ENCODE data around the gene CRIM1. TPM values are rescaled to one million over a fixed set of nuclear protein-coding genes. Genes with fewer than 3 reads are reported as not detected.
A peak's percentile ranks its signal among the peaks of the same experiment; 100 is the strongest.

Gene CRIM1
- total RNA-seq, 1 experiment from 2014 or later, result 27.6 TPM

DNA sequence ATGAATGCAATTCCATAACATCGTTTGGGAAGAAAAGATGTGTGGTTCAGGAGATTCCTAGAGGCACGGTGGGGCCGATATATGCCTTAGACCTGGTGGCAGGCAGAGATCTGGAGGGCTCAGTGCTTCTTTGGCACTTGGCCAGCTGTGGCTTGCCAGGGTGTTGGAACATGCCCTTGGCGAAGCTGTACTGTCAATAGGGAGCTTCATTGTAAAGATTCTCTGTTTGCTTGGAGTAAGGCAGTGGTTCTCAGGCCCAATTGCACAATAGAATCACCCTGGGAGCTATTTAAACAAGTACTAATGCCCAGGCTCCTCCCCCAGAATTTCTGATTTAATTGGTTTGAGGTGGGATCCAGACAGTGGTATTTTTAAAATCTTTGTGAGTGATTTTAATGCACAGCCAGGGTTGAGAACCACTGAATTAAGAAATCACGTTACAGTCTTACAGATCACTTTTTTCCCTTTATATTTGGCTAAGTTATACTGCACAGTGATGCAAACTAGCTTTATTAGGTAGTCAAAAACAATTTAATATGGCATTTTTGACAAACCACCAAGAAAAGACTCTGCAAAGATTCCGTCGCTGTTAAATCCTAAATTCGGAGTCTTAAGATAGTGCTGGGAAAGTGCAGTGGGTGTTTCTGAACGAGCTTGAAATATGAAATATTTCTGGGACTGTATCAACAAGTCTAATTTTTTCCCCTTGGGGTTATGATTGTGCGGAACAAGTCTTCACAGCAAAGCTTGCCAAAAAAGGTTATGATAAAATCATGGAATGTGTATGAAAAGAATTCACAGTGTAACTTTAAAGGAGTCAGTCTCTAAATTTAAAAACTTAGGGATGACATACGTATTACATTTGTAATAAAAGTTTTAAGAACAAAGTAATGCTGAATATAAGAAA, 78.0 kb downstream of the CRIM1 start:
- DNase-seq, result no peak
- WGBS (ENCODE audit: extremely low coverage, insufficient read length, low lambda C conversion rate), result no CpG with 5 or more reads among the region's 11 CpGs
- H3K79me2 ChIP-seq (ENCODE audit: insufficient read depth, low read length), result peaks cover 8% of the 10 kb centered on the region; the same call in 1 of the 2 replicates

More for the DNA sequence above, 78.0 kb downstream of the CRIM1 start:
- no peaks in the 10 kb centered on the region for H3K27me3 ChIP-seq (ENCODE audit: insufficient read depth, low read length)
- H4K91ac ChIP-seq (ENCODE audit: insufficient read length, low read depth, low read length), result no peak overlapping the region
- no peak overlapping the region for H2AFZ ChIP-seq (ENCODE audit: low read length)
- Mint-ChIP-seq H3K27me3 (ENCODE audit: low read depth) (no peaks in the 10 kb centered on the region), H3K4me1 (peaks cover 16 to 20% of the 10 kb centered on the region in 2 experiments), H3K4me3 (no peak overlapping the region), H3K27ac (peak overlapping the region in 1 of 3 experiments; percentile 76; a peak in 1 of 7 replicates), H3K36me3 (ENCODE audit: insufficient read depth in 1 of 3, low read depth in 3 of 3) (peaks cover 0 to 8% (median 0%) of the 10 kb centered on the region in 3 experiments; a peak in 2 of 7 replicates), H3K9me3 (no peaks in the 10 kb centered on the region)
- H3K4ac ChIP-seq (ENCODE audit: low read depth, low read length), result no peak overlapping the region
- H3K9me3 ChIP-seq (ENCODE audit: control insufficient read depth, low read depth, low read length), result no peaks in the 10 kb centered on the region
- no peak overlapping the region for H2BK5ac ChIP-seq (ENCODE audit: insufficient read length, low read length)
- no peak overlapping the region for H4K8ac ChIP-seq (replicated peaks; ENCODE audit: insufficient read length, low read depth, low read length)
- H4K5ac ChIP-seq (ENCODE audit: insufficient read length, low read depth, low read length), result no peak overlapping the region
- H3K18ac ChIP-seq (ENCODE audit: insufficient read length, low read depth, low read length), result no peak overlapping the region
- H4K20me1 ChIP-seq (ENCODE audit: control insufficient read depth, insufficient read depth, insufficient read length), result no peaks in the 10 kb centered on the region
- H3K27ac ChIP-seq (ENCODE audit: insufficient read length, low read depth, low read length), result no peak overlapping the region
- H3K4me2 ChIP-seq (ENCODE audit: insufficient read depth, insufficient read length, low read length), result no peak overlapping the region
- no peak overlapping the region for H2BK20ac ChIP-seq (ENCODE audit: low read depth, low read length, poor library complexity, severe bottlenecking)
- H3T11ph ChIP-seq (ENCODE audit: low read length), result no peak overlapping the region
- no peak overlapping the region for H3K9ac ChIP-seq (ENCODE audit: extremely low read depth, insufficient read length, low read length)
- peaks cover 8% of the 10 kb centered on the region for H3K79me1 ChIP-seq (ENCODE audit: insufficient read depth, low read depth, low read length, poor library complexity, severe bottlenecking)
- H2BK15ac ChIP-seq (ENCODE audit: low read depth, low read length), result no peak overlapping the region
- no peak overlapping the region for H3K23ac ChIP-seq (ENCODE audit: insufficient read length, low read depth, low read length)
- TF ChIP-seq, protein P1, sequence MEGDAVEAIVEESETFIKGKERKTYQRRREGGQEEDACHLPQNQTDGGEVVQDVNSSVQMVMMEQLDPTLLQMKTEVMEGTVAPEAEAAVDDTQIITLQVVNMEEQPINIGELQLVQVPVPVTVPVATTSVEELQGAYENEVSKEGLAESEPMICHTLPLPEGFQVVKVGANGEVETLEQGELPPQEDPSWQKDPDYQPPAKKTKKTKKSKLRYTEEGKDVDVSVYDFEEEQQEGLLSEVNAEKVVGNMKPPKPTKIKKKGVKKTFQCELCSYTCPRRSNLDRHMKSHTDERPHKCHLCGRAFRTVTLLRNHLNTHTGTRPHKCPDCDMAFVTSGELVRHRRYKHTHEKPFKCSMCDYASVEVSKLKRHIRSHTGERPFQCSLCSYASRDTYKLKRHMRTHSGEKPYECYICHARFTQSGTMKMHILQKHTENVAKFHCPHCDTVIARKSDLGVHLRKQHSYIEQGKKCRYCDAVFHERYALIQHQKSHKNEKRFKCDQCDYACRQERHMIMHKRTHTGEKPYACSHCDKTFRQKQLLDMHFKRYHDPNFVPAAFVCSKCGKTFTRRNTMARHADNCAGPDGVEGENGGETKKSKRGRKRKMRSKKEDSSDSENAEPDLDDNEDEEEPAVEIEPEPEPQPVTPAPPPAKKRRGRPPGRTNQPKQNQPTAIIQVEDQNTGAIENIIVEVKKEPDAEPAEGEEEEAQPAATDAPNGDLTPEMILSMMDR (conservative IDR thresholded peaks at IDR 0.05), result no peak
- H2BK120ac ChIP-seq (ENCODE audit: low read depth, low read length, poor library complexity, severe bottlenecking), result no peak overlapping the region
- H3K23me2 ChIP-seq (ENCODE audit: insufficient read length, low read depth, low read length, poor library complexity, severe bottlenecking), result no peaks in the 10 kb centered on the region
- no peak overlapping the region for H2AK5ac ChIP-seq (ENCODE audit: insufficient read length, low read length)
- no peak overlapping the region for H3K56ac ChIP-seq (ENCODE audit: insufficient read length, low read depth, low read length)
- no peak overlapping the region for H2BK12ac ChIP-seq (ENCODE audit: insufficient read length, low read depth, low read length)
- H3K14ac ChIP-seq (ENCODE audit: insufficient read depth, low read length), result no peak overlapping the region
- H3K4me1 ChIP-seq (ENCODE audit: insufficient read depth, low read length), result no peaks in the 10 kb centered on the region
